GM06990 (cell line): ENCODE data around the gene USP26.

Source experiments
- DNase-seq: peaks from one replicate; pipeline ENCODE4 v3.0.0-alpha.2; 2011; ENCODE audit not compliant: insufficient read length; ENCODE audit errors: extremely low read depth
- H3K27me3 ChIP-seq: replicated peaks from 2 replicates; pipeline ENCODE4 v1.6.0; 2011; ENCODE audit warnings: low read length; ENCODE audit not compliant: control insufficient read depth, insufficient read depth
- H3K36me3 ChIP-seq: 2 replicates; pipeline ENCODE4 v1.5.1; 2011; ENCODE audit warnings: low read length; ENCODE audit not compliant: control insufficient read depth, insufficient read depth
- H3K4me3 ChIP-seq: replicated peaks from 2 replicates; pipeline ENCODE4 v1.5.1; 2011; ENCODE audit warnings: low read depth, mild to moderate bottlenecking, control low read depth, low read length
- CTCF ChIP-seq: IDR thresholded peaks from 2 replicates; pipeline ENCODE4 v1.5.1; 2011; ENCODE audit warnings: low read length, control low read depth, mild to moderate bottlenecking, inconsistent platforms; ENCODE audit not compliant: insufficient read depth, poor library complexity, severe bottlenecking

USP26 gene

GRCh38 chrX:133068461-133068860 lies 28.4 kb downstream of the USP26 start:
- no peak for DNase-seq
- TF ChIP-seq CTCF, result no peak
- Histone ChIP-seq H3K4me3 (no peak overlapping the region), H3K27me3 (no peaks in the 10 kb centered on the region), H3K36me3 (no peaks in the 10 kb centered on the region)

GRCh38 chrX:133056341-133056740 lies 40.6 kb downstream of the USP26 start:
- Histone ChIP-seq H3K27me3 (no peaks in the 10 kb centered on the region), H3K36me3 (no peaks in the 10 kb centered on the region), H3K4me3 (no peak overlapping the region)
- TF ChIP-seq CTCF, result no peak
- DNase-seq, result no peak

- Histone ChIP-seq H3K36me3 (no peaks in the 10 kb centered on the region), H3K27me3 (no peaks in the 10 kb centered on the region), H3K4me3 (no peak overlapping the region)
- TF ChIP-seq CTCF, result no peak
- no peak for DNase-seq
Observed at GRCh38 chrX:133054761-133055405, 42.0 kb downstream of the USP26 start.

- Histone ChIP-seq H3K36me3 (no peaks in the 10 kb centered on the region), H3K27me3 (no peaks in the 10 kb centered on the region), H3K4me3 (no peak overlapping the region)
- DNase-seq, result no peak
- TF ChIP-seq CTCF, result no peak
Observed at GRCh38 chrX:133053861-133054598, 42.9 kb downstream of the USP26 start.

- H3K27me3 ChIP-seq, result no peaks in the 10 kb centered on the region
- no peak for TF ChIP-seq CTCF
- DNase-seq, result no peak
- H3K4me3 ChIP-seq, result no peak overlapping the region
- no peaks in the 10 kb centered on the region for H3K36me3 ChIP-seq
Observed at GRCh38 chrX:133048751-133049150, 48.2 kb downstream of the USP26 start.
